ENCODE results near the gene TXNRD2.

The TXNRD2 gene

DNA sequence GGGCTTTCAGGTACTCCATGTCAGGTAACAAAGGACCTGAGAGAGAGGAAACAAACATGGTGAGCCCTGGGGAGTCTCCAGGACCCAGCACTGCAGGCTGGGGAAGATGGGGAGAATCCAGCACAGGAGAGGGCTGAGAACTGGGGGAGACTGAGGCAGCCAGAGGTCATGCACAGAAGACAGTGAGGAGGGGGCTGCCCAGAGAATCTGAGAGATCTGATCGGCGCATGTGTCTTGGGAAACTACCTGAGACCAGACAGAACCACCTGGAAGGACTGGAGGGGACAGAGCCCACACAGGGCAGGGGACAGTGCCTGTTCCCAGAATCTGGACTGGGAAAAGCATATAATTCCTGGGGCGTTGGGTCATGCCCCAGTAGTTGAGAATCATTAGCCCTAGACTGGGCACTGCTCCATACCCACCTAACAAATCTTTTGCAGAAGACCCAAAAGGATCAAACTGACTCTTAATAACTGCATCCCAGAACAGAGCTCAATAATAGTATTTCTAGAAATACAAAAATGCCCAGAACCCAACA is 20.0 kb downstream of the TXNRD2 start:
- no peaks in the 10 kb centered on the region for H3K4me1 ChIP-seq (ENCODE audit: control insufficient read depth, insufficient read depth, low read length)
- H3K9ac ChIP-seq (ENCODE audit: low read length) = no peak overlapping the region
- no peaks in the 10 kb centered on the region for H3K27me3 ChIP-seq (replicated peaks; ENCODE audit: control insufficient read depth, insufficient read depth, low read length)
- no peak for DNase-seq (ENCODE audit: low read depth)
- H3K36me3 ChIP-seq (ENCODE audit: control insufficient read depth, insufficient read depth, low read length, severe bottlenecking) = peaks cover 13% of the 10 kb centered on the region
- H3K9me3 ChIP-seq (ENCODE audit: control insufficient read depth, low read length) = no peaks in the 10 kb centered on the region
- H3K4me3 ChIP-seq (ENCODE audit: low read length) = no peak overlapping the region

DNA sequence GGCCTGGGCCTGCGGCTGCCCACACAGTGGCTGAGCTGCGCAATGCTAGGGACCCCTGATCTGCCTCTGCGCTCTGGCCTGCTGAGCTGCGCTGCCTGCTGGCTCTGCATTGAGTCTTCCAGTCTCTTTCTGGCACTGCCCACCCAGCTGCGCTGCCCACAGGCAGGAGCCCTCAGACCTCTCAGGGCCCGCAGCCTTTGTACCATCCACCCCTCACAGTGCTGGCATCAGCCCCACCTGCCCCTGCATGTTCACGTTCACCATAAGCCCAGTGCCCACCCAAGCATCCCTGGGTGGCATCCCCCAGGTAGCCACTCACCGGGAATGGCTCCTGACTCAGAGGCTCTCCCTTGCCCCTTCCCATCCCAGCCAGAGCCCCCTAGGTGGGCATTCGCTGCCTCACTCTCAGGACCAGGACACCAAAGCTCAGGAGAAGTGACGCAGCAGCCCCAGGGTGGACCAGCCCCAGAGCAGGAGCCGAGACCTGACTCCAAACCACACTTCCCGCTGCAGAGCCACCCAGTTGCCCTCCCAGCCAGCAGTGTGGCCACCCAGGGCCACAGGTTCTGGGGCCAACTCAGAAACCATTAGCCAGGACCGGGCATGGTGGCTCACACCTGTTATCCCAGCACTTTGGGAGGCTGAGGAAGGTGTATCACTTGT is 21.8 kb downstream of the TXNRD2 start:
- Histone ChIP-seq H3K36me3 (ENCODE audit: control insufficient read depth, insufficient read depth, low read length, severe bottlenecking) (peaks cover 23% of the 10 kb centered on the region), H3K9me3 (ENCODE audit: control insufficient read depth, low read length) (no peaks in the 10 kb centered on the region), H3K9ac (ENCODE audit: low read length) (no peak overlapping the region), H3K4me1 (ENCODE audit: control insufficient read depth, insufficient read depth, low read length) (no peaks in the 10 kb centered on the region), H3K4me3 (ENCODE audit: low read length) (no peak overlapping the region), H3K27me3 (replicated peaks; ENCODE audit: control insufficient read depth, insufficient read depth, low read length) (no peaks in the 10 kb centered on the region)
- no peak for DNase-seq (ENCODE audit: low read depth)

DNA sequence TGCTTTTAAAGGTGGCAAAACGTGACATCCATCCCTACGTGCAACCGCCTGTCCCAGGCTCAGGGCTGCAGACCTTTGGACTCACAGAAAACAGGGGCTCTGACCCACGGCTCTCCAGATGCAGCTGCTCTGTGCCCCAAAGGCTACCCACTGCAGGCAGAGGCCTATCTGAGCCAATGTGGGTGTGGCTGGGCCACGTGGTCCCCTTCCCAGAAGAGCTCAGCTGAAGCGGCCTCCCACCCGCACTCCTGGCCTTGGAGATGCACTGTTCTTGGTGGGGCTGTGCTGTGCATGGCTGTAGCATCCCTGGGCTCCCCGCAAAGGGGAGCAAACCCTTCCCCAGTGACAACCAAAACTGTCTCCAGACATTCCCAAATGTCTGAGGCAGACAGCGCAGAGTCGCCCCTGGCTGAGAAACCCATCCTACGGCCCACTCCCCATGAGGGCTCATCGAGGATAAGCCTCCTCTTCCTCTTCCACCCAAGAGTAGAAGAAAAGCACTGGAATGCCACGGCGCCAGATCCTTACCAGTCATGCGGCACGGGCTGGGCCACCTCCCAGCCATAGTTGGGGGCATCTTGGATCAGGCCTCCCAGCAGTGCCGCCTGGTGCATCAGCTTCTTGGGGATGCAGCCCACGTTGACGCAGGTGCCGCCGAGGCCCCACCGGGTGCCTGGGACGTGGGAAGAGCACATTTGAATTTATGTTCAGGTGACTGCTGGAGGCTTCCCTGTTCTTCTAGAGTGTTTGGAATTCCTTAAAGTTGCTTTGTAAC is 23.1 kb downstream of the TXNRD2 start:
- DNase-seq (ENCODE audit: low read depth) = no peak
- Histone ChIP-seq H3K9ac (ENCODE audit: low read length) (no peak overlapping the region), H3K27me3 (replicated peaks; ENCODE audit: control insufficient read depth, insufficient read depth, low read length) (no peaks in the 10 kb centered on the region), H3K4me3 (ENCODE audit: low read length) (no peak overlapping the region), H3K36me3 (ENCODE audit: control insufficient read depth, insufficient read depth, low read length, severe bottlenecking) (peaks cover 36% of the 10 kb centered on the region), H3K9me3 (ENCODE audit: control insufficient read depth, low read length) (no peaks in the 10 kb centered on the region), H3K4me1 (ENCODE audit: control insufficient read depth, insufficient read depth, low read length) (no peaks in the 10 kb centered on the region)

DNA sequence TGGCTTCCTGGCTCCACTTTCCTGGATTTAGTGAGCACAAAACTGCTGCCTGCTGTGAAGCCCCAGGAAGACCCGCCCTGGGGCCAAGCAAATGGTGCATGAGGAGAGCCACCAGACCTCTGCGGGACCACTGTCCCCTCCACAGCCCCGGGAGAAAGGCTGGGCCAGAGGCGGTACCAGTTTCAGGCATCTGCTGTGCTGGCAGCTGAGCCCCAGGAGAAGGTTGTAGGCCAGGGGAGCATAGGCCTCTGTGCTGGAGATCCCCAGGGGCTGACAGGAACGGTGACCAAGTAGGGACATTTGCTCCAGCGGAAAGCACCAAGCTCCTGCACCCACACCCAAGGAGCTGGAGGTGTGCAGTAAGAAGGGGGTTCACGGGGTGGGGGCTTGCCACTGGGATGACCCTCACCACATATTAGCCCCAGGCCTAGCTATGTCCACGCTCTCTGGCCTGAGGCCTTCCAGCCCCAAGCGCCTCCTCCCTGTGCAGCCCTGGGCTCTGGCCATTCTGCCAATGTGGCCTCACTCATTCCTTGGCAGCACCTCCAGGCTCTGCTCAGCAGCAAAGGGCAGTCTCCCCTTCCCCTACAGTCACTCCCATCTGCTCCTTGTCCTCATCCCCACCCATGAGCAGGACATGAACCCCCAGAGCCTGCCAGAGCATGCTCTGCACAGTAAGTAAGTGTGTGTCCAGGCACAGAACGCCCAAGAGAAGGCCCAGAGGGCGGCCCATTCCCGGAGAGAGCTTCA is 24.1 kb downstream of the TXNRD2 start:
- no peaks in the 10 kb centered on the region for H3K27me3 ChIP-seq (replicated peaks; ENCODE audit: control insufficient read depth, insufficient read depth, low read length)
- H3K36me3 ChIP-seq (ENCODE audit: control insufficient read depth, insufficient read depth, low read length, severe bottlenecking) = peaks cover 40% of the 10 kb centered on the region
- no peak for DNase-seq (ENCODE audit: low read depth)
- H3K9ac ChIP-seq (ENCODE audit: low read length) = no peak overlapping the region
- no peaks in the 10 kb centered on the region for H3K4me1 ChIP-seq (ENCODE audit: control insufficient read depth, insufficient read depth, low read length)
- H3K4me3 ChIP-seq (ENCODE audit: low read length) = no peak overlapping the region
- H3K9me3 ChIP-seq (ENCODE audit: control insufficient read depth, low read length) = no peaks in the 10 kb centered on the region

DNA sequence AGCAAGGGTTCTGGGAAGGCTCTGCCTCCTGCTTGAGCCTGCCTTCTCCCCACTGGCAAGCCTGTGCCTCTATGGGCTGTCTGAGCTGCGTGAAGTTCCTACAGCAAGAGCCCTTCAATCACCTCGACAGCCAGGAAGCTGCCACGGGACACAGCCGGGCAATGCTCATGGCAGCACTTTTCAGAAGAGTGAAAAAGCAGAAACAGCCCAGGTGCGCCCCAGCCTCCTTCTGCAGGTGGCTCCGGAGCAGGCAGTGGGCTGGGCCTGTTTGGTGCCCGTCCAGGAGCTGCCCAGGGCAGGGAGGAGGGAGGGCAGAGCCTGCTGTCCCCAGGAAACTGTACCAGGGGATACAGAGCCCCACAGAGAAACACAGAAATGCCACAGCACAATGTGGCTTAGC is 24.7 kb downstream of the TXNRD2 start:
- no peak overlapping the region for H3K4me3 ChIP-seq (ENCODE audit: low read length)
- no peaks in the 10 kb centered on the region for H3K4me1 ChIP-seq (ENCODE audit: control insufficient read depth, insufficient read depth, low read length)
- H3K9ac ChIP-seq (ENCODE audit: low read length) = no peak overlapping the region
- H3K27me3 ChIP-seq (replicated peaks; ENCODE audit: control insufficient read depth, insufficient read depth, low read length) = no peaks in the 10 kb centered on the region
- no peaks in the 10 kb centered on the region for H3K9me3 ChIP-seq (ENCODE audit: control insufficient read depth, low read length)
- H3K36me3 ChIP-seq (ENCODE audit: control insufficient read depth, insufficient read depth, low read length, severe bottlenecking) = peaks cover 40% of the 10 kb centered on the region
- DNase-seq (ENCODE audit: low read depth) = no peak

DNA sequence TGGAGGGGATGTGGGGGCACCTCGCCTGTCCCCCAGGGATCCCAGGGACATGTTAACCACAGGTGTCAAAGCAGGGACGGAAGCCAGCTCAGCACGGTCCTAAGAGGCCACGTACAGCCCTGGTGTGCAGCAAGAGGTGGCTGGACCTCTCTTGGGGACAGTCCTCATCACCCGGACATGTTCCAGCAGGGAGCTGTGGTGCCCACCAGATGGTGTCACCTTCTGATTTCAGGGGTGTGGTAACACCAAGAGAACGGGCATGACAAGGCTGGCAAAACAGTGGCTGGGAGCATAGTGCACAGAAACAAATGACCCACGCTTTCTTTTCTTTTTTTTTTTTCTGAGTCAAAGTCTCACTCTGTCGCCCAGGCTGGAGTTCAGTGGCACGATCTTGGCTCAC is 25.6 kb downstream of the TXNRD2 start:
- H3K9ac ChIP-seq (ENCODE audit: low read length) = no peak overlapping the region
- no peaks in the 10 kb centered on the region for H3K9me3 ChIP-seq (ENCODE audit: control insufficient read depth, low read length)

DNA sequence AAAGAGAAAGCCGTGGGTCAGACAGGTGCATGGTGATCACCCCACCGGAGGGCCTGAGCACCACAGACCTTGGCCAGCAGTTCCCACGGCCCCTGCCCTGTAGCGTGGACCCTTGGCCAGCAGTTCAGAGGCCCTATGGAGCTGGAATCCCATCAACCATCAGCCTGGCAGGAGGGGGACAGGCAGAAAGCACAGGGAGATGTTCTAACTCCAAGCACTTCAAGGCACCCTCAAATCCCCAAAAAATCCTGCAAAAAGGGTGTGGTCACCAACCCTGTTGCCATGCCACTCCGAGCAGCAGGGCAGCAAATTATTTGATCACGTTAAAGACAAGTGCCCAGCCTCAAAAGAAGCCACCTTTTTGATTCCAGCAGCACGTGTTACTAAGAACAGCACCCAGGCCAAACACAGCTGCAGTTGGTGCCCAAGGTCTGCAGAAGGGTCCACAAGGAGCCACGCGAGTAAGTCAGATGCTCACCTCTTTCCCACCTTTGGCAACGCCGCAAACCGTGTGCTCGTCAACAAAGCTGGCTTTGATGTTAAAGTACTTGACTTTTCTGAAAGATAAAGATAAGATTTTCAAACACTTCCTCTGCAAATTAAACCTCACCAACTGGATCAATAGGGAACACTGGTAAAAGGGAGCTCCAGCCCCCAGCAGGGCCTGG is 26.2 kb downstream of the TXNRD2 start:
- peaks cover 44% of the 10 kb centered on the region for H3K36me3 ChIP-seq (ENCODE audit: control insufficient read depth, insufficient read depth, low read length, severe bottlenecking)
- no peaks in the 10 kb centered on the region for H3K4me1 ChIP-seq (ENCODE audit: control insufficient read depth, insufficient read depth, low read length)
- no peak for DNase-seq (ENCODE audit: low read depth)
- H3K4me3 ChIP-seq (ENCODE audit: low read length) = no peak overlapping the region
- no peak overlapping the region for H3K9ac ChIP-seq (ENCODE audit: low read length)
- no peaks in the 10 kb centered on the region for H3K27me3 ChIP-seq (replicated peaks; ENCODE audit: control insufficient read depth, insufficient read depth, low read length)
- H3K9me3 ChIP-seq (ENCODE audit: control insufficient read depth, low read length) = no peaks in the 10 kb centered on the region

More for the DNA sequence above, 25.6 kb downstream of the TXNRD2 start:
- no peaks in the 10 kb centered on the region for H3K27me3 ChIP-seq (replicated peaks; ENCODE audit: control insufficient read depth, insufficient read depth, low read length)
- DNase-seq (ENCODE audit: low read depth) = no peak
- no peak overlapping the region for H3K4me3 ChIP-seq (ENCODE audit: low read length)
- peaks cover 43% of the 10 kb centered on the region for H3K36me3 ChIP-seq (ENCODE audit: control insufficient read depth, insufficient read depth, low read length, severe bottlenecking)
- no peaks in the 10 kb centered on the region for H3K4me1 ChIP-seq (ENCODE audit: control insufficient read depth, insufficient read depth, low read length)

DNA sequence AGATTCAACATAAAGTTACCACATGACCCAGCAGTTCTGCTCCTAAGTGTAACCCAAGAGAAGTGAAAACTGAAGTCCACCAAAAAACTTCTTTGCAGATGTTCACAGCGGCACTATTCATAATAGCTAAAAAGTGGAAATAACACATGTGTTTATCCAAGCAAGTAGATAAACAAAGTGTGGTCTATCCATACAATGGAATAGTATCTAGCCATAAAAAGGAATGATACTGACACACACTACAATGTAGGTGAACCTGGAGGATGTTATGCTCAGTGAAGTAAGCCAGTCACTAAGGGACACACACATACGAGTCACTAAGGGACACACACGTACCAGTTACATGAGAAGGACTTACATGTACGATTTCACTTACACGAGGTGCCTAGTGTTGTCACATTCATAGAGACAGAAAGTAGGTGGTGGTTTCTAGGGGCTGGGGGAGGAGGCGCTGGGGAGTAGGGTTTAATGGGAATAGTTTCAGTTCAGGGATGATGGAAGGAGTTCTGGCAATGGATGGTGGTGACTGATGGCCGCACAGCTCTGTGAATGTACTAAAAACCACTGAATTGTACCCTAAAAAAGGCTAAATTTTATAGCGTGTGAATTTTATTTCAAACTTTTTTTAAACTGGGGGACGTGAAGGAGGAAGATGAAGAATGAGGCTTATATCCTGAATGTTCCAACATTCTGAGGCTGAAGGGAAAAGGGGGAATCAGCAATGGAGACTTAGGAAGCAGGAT is 27.2 kb downstream of the TXNRD2 start:
- Histone ChIP-seq H3K36me3 (ENCODE audit: control insufficient read depth, insufficient read depth, low read length, severe bottlenecking) (peaks cover 44% of the 10 kb centered on the region), H3K27me3 (replicated peaks; ENCODE audit: control insufficient read depth, insufficient read depth, low read length) (no peaks in the 10 kb centered on the region), H3K4me1 (ENCODE audit: control insufficient read depth, insufficient read depth, low read length) (no peaks in the 10 kb centered on the region), H3K4me3 (ENCODE audit: low read length) (no peak overlapping the region), H3K9me3 (ENCODE audit: control insufficient read depth, low read length) (no peaks in the 10 kb centered on the region), H3K9ac (ENCODE audit: low read length) (no peak overlapping the region)
- no peak for DNase-seq (ENCODE audit: low read depth)

DNA sequence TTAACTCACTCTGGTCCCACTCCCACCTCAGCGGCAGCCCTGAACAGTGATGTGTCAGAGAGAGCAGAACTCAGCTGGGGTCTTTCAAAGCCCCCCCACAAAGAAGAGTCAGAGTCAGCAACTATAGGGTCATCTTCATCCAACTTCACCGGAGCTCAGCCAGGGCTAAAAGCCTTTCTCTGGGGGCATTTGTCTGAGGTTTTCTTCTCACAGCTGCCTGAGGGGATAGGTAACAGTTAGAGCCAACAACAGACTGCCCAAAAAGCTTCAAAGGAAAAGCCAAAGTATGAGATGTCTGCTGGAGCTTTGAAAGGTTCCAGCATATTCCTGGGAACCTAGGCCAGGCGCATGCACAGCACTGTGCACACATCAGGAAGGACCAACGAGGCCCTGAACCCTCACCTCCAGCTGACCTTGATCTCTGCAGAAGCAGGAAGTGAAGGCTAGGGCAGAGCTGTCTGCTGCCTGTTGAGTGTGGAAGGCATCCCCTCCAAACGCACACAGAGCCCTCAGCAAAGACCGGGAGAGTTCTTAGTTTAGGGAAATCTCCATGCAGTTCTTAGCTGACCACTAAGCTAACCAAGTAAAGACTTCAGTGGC is 28.2 kb downstream of the TXNRD2 start:
- Histone ChIP-seq H3K27me3 (replicated peaks; ENCODE audit: control insufficient read depth, insufficient read depth, low read length) (no peaks in the 10 kb centered on the region), H3K9ac (ENCODE audit: low read length) (no peak overlapping the region), H3K36me3 (ENCODE audit: control insufficient read depth, insufficient read depth, low read length, severe bottlenecking) (peaks cover 46% of the 10 kb centered on the region), H3K4me3 (ENCODE audit: low read length) (no peak overlapping the region), H3K9me3 (ENCODE audit: control insufficient read depth, low read length) (no peaks in the 10 kb centered on the region), H3K4me1 (ENCODE audit: control insufficient read depth, insufficient read depth, low read length) (no peaks in the 10 kb centered on the region)
- DNase-seq (ENCODE audit: low read depth) = no peak

DNA sequence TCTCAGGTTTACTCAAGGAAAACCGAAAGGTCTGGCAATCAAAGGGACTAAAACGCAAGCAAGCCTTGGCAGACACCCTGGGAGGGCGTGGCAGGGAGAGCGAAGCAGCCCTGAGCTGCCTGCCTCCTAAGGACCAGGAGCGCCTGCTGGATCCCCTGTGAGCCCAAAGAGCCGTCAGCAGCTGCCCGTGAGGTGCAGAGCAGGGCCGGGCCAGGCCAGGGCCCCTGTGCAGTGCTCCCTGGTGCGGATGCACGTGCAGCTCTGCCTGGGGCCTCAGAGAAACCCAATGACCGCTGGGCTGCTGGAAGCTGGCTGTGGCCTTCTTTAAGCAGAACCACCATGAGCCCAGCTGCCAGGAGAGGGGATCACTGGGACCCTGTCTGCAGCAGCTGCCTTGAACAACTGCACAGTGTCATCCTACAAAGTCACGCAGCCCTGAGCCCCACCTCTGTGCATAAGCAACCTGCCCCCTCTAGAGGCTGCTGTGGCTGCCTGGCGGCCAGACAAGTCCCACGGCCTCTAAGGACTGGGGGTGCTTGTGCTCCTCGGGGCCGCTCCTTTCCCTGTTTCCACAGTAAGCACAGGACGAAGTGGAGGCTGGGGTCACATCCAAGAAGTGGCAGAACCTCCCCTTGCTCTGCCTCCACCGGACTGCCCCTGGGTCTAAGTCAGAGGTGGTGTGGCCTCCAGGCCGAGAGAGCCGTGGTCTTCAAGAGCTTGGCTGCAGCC is 29.2 kb downstream of the TXNRD2 start:
- DNase-seq (ENCODE audit: low read depth) = no peak
- no peaks in the 10 kb centered on the region for H3K9me3 ChIP-seq (ENCODE audit: control insufficient read depth, low read length)
- H3K27me3 ChIP-seq (replicated peaks; ENCODE audit: control insufficient read depth, insufficient read depth, low read length) = no peaks in the 10 kb centered on the region
- no peak overlapping the region for H3K9ac ChIP-seq (ENCODE audit: low read length)
- H3K36me3 ChIP-seq (ENCODE audit: control insufficient read depth, insufficient read depth, low read length, severe bottlenecking) = peaks cover 48% of the 10 kb centered on the region
- H3K4me1 ChIP-seq (ENCODE audit: control insufficient read depth, insufficient read depth, low read length) = no peaks in the 10 kb centered on the region
- no peak overlapping the region for H3K4me3 ChIP-seq (ENCODE audit: low read length)

Data from adipocyte (in vitro differentiated cells).